Suprapubic skin (tissue), 4 donors: Measurements from ENCODE around the gene IRAG1. TPM values are rescaled to one million over a fixed set of nuclear protein-coding genes. Genes with fewer than 3 reads are reported as not detected.

Experiments
- DNase-seq, 2 donors: peaks; one replicate each; pipeline ENCODE4 v3.0.0-alpha.2; 2019; ENCODE audit warnings: low spot score in 2 of 2
- H3K27ac ChIP-seq: fragments of 200-600 bp; sonication (generic); one replicate; pipeline ENCODE4 v1.5.1; 2019
- H3K27me3 ChIP-seq: fragments of 200-600 bp; sonication (generic); one replicate; pipeline ENCODE4 v1.5.1; 2019
- H3K36me3 ChIP-seq: fragments of 200-600 bp; sonication (generic); one replicate; pipeline ENCODE4 v1.5.1; 2019
- H3K4me1 ChIP-seq: fragments of 200-600 bp; sonication (generic); one replicate; pipeline ENCODE4 v1.5.1; 2019
- H3K4me3 ChIP-seq: fragments of 200-600 bp; sonication (generic); one replicate; pipeline ENCODE4 v1.5.1; 2019; ENCODE audit warnings: mild to moderate bottlenecking
- H3K9me3 ChIP-seq: fragments of 200-600 bp; sonication (generic); one replicate; pipeline ENCODE4 v1.5.1; 2019
- CTCF ChIP-seq, 2 donors: fragments of 200-600 bp in 1 of 2; fragments of 450-650 bp in 1 of 2; sonication (generic) in 1 of 2; IDR thresholded peaks; one replicate each; pipeline ENCODE4 v1.5.1; 2016 to 2019; ENCODE audit warnings: antibody characterized with exemption in 2 of 2, mild to moderate bottlenecking in 1 of 2, moderate library complexity in 1 of 2
- EP300 ChIP-seq: sonication (generic); formaldehyde crosslinking; IDR thresholded peaks from one replicate; pipeline ENCODE4 v1.6.1; 2017; ENCODE audit warnings: antibody characterized with exemption
- POLR2A ChIP-seq, 2 donors: fragments of 450-650 bp; IDR thresholded peaks; one replicate each; pipeline ENCODE4 v1.6.1; 2017; ENCODE audit warnings: antibody characterized with exemption in 2 of 2, mild to moderate bottlenecking in 2 of 2, moderate library complexity in 2 of 2
- POLR2AphosphoS5 ChIP-seq, 3 donors: sonication (generic); formaldehyde crosslinking; IDR thresholded peaks; one replicate each; pipeline ENCODE4 v1.6.1; 2017; ENCODE audit warnings: antibody characterized with exemption in 3 of 3
- WGBS: methylation state at CpG from one replicate; pipeline ENCODE4 v1.1.5; 2018; 5-methylcytosine and 5-hydroxymethylcytosine counted together
- total RNA-seq, 4 donors: library from RNA; depleted of rRNA; stranded (reverse); fragments of >200 nt; gene quantifications; one replicate each; pipeline ENCODE4 v1.1.0, GENCODE V29; 2016

The IRAG1 gene
- total RNA-seq, 4 donors from 2014 or later = 2.9 to 4.6 (median 4.2) TPM

DNA sequence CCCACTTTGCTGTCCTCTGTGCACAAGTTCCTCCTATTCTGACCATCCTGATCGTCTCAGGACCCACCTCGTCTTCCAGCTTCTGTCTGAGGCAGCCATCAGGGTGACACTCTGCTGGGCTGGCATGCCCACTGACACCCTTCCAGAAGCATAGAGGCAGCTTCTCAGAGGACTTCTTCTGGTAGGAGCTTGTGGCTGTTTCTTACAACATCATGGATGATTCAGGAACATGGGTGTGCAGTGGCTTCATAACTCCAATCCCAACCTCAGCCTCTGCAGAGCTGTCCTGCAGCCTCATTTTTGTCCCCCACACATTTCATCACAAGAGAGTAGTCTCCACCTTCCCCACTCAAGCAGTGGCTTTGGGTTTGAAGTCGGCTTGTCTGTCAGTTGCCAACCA, 36.6 kb upstream of the IRAG1 start:
- Histone ChIP-seq H3K36me3 (no peaks in the 10 kb centered on the region), H3K4me3 (no peak overlapping the region), H3K27me3 (no peaks in the 10 kb centered on the region), H3K4me1 (peaks cover 5% of the 10 kb centered on the region), H3K27ac (no peak overlapping the region), H3K9me3 (no peaks in the 10 kb centered on the region)
- DNase-seq = no peak
- TF ChIP-seq CTCF (IDR thresholded peaks at IDR 0.05) (no peak), POLR2AphosphoS5 (IDR thresholded peaks at IDR 0.05) (no peak), POLR2A (IDR thresholded peaks at IDR 0.05) (no peak), EP300 (no peak)
- 98% methylated on average over 3 of the region's 3 CpGs for WGBS

DNA sequence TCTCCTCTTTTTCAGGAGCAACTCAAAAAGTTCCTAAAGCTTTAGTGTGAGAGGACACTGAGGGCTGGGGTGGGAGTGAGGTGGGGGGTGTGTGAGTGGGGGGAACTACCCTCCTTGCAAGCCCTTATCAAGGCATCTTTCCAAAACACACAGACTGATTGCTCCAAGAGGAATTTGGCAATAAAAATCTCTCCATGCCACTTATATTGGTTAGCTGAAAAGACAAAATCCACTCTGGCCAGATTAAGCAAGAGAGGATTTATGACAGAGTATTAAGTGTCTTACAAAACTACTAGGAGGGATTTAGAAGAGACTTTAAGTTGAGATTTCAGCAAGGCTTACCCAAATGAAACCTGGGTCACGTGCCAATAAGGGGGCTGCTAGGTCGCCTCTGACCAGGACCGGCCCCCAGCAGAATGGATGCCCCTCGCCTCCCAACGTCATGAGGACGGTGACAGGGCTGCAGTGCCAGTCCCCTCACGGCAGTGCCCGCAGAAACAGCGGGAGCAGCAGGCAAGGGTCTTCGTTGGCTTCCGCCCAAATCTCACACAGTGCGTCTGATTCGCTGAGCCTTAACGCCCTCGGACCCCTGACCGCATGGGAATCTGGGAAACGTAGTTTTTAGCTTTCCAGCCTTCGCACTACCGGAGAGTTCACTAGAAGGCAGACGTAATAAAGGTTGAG, 35.4 kb upstream of the IRAG1 start:
- no peaks in the 10 kb centered on the region for H3K36me3 ChIP-seq
- no peak overlapping the region for H3K4me3 ChIP-seq
- no peak for DNase-seq
- TF ChIP-seq POLR2AphosphoS5 (IDR thresholded peaks at IDR 0.05) (no peak), CTCF (IDR thresholded peaks at IDR 0.05) (no peak), EP300 (no peak), POLR2A (IDR thresholded peaks at IDR 0.05) (no peak)
- WGBS = 53% methylated on average over 18 of the region's 20 CpGs
- H3K27ac ChIP-seq = no peak overlapping the region
- H3K4me1 ChIP-seq = peaks cover 3% of the 10 kb centered on the region
- no peaks in the 10 kb centered on the region for H3K9me3 ChIP-seq
- H3K27me3 ChIP-seq = no peaks in the 10 kb centered on the region

- peaks cover 3% of the 10 kb centered on the region for H3K4me1 ChIP-seq
- H3K27me3 ChIP-seq = no peaks in the 10 kb centered on the region
- 92% methylated on average over 3 of the region's 3 CpGs for WGBS
- no peak overlapping the region for H3K4me3 ChIP-seq
- no peaks in the 10 kb centered on the region for H3K36me3 ChIP-seq
- TF ChIP-seq EP300 (no peak), POLR2A (IDR thresholded peaks at IDR 0.05) (no peak), POLR2AphosphoS5 (IDR thresholded peaks at IDR 0.05) (no peak), CTCF (IDR thresholded peaks at IDR 0.05) (no peak)
- H3K9me3 ChIP-seq = no peaks in the 10 kb centered on the region
- no peak for DNase-seq
- no peak overlapping the region for H3K27ac ChIP-seq
Measured at GRCh38 chr11:10728154-10728553, 34.6 kb upstream of the IRAG1 start.

DNA sequence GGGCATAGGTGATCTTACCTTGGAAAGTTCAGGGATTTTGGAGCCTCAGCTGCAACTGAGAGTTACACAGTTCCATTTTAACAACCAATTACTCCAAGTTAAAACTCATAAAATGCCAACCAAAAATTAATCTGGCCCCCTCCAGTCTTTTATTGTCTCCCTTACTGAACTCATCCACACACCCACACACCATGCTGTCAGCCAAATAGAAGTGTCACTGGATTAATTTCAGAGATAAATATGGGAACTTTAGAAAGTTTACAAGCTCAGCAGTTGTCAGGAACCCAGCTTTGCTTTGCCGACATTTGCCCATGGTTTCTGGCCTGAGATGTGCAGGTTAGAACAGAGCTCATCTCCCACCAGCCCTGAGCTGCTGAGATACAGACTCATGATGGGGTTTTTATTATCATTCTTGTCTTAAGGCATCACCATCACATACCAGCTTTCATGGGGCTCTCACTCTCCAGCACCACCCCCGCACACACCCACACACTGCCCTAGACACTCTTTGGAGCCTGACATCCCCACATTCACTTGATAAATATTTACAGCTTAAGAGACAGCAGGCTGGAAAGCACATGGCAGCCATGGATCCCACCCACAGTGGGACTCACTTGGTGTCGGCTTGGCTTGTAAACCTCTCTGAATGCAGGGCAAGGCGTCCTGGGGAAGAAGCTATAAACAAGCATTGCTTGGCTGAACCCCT, 33.7 kb upstream of the IRAG1 start:
- DNase-seq = no peak
- 45% methylated on average over 4 of the region's 4 CpGs for WGBS
- Histone ChIP-seq H3K27me3 (no peaks in the 10 kb centered on the region), H3K4me1 (peaks cover 3% of the 10 kb centered on the region), H3K4me3 (no peak overlapping the region), H3K27ac (no peak overlapping the region), H3K9me3 (no peaks in the 10 kb centered on the region), H3K36me3 (no peaks in the 10 kb centered on the region)
- TF ChIP-seq EP300 (no peak), POLR2AphosphoS5 (IDR thresholded peaks at IDR 0.05) (no peak), POLR2A (IDR thresholded peaks at IDR 0.05) (no peak), CTCF (IDR thresholded peaks at IDR 0.05) (no peak)

- no peaks in the 10 kb centered on the region for H3K27me3 ChIP-seq
- TF ChIP-seq POLR2A (IDR thresholded peaks at IDR 0.05) = no peak
- TF ChIP-seq EP300 = no peak
Measured at GRCh38 chr11:10725907-10726253, 32.3 kb upstream of the IRAG1 start.

More at GRCh38 chr11:10725907-10726253, 32.3 kb upstream of the IRAG1 start:
- DNase-seq = no peak
- Histone ChIP-seq H3K4me1 (peaks cover 3% of the 10 kb centered on the region), H3K36me3 (no peaks in the 10 kb centered on the region), H3K9me3 (no peaks in the 10 kb centered on the region), H3K27ac (no peak overlapping the region), H3K4me3 (no peak overlapping the region)
